Endothelial cell of umbilical vein (primary cell): ENCODE data around the gene OLFM2. TPM values are rescaled to one million over a fixed set of nuclear protein-coding genes. Genes with fewer than 3 reads are reported as not detected.

Experiments used
- BruUV-seq: library from RNA; stranded (reverse); fragments of 400-500 nt; replicated peaks from 2 replicates; lab custom pipeline; 2021; lab: Mats Ljungman, UMichigan
- CTCF ChIA-PET: fragments of 300-600, 350-600 bp; sonication (Branson Sonifier 250); formaldehyde crosslinking; loops from one replicate; lab custom pipeline; 2021; ENCODE audit warnings: antibody characterized with exemption, inconsistent platforms; lab: Charles Lee
- POLR2A ChIA-PET: fragments of 300-600, 350-600 bp; sonication (Branson Sonifier 250); formaldehyde crosslinking; loops from one replicate; lab custom pipeline; 2021; ENCODE audit warnings: antibody characterized with exemption, inconsistent platforms; lab: Charles Lee
- DNase-seq: peaks from one replicate; pipeline ENCODE4 v3.0.0-alpha.2; 2011; ENCODE audit warnings: low read depth, low spot score
- FAIRE-seq: peaks from 2 replicates; lab custom pipeline; 2011; peaks lifted over from hg19 to GRCh38; lab: Jason Lieb, UNC
- H2AFZ ChIP-seq: 2 replicates; pipeline ENCODE4 v1.6.0; 2012; ENCODE audit warnings: low read depth, low read length, control low read depth, inconsistent platforms
- H3K27ac ChIP-seq: 2 replicates; pipeline ENCODE4 v1.5.1; 2011; ENCODE audit warnings: low read depth, mild to moderate bottlenecking, control low read depth, low read length, moderate library complexity; ENCODE audit not compliant: insufficient read depth
- H3K27me3 ChIP-seq, 2 experiments: 2 replicates each; pipeline versions ENCODE4 v1.6.0 to v1.6.1; 2011; ENCODE audit warnings: low read length in 2 of 2, mixed read lengths in 1 of 2; ENCODE audit not compliant: control insufficient read depth in 2 of 2, insufficient read depth in 2 of 2
- H3K36me3 ChIP-seq, 2 experiments: 2 replicates in 1 of 2; 3 replicates in 1 of 2; pipeline ENCODE4 v1.5.1; 2011; ENCODE audit warnings: low read length in 2 of 2, mild to moderate bottlenecking in 1 of 2, moderate library complexity in 1 of 2; ENCODE audit not compliant: control insufficient read depth in 2 of 2, insufficient read depth in 2 of 2; ENCODE audit errors: extremely low read depth in 1 of 2
- H3K4me1 ChIP-seq: 3 replicates; pipeline ENCODE4 v1.5.1; 2011; ENCODE audit warnings: mild to moderate bottlenecking, low read length; ENCODE audit not compliant: control insufficient read depth, insufficient read depth; ENCODE audit errors: extremely low read depth
- H3K4me2 ChIP-seq: 2 replicates; pipeline ENCODE4 v1.6.1; 2011; ENCODE audit warnings: low read length, control low read depth, mixed read lengths; ENCODE audit not compliant: insufficient read depth
- H3K4me3 ChIP-seq, 3 experiments: fragments of 200-600 bp in 1 of 3; sonication (generic), shearing (Covaris generic) in 1 of 3; replicated peaks in 1 of 3; 2 replicates each; pipeline ENCODE4 v1.5.1; 2011 to 2016; ENCODE audit warnings: control low read depth in 3 of 3, low read length in 3 of 3, mild to moderate bottlenecking in 2 of 3, inconsistent platforms in 1 of 3, low read depth in 1 of 3, moderate library complexity in 1 of 3; ENCODE audit not compliant: insufficient read depth in 1 of 3
- H3K79me2 ChIP-seq: 2 replicates; pipeline ENCODE4 v1.6.0; 2012; ENCODE audit warnings: low read length, inconsistent platforms; ENCODE audit not compliant: control insufficient read depth, insufficient read depth
- H3K9ac ChIP-seq: replicated peaks from 2 replicates; pipeline ENCODE3; 2011; ENCODE audit warnings: low read length, control low read depth; ENCODE audit not compliant: insufficient read depth; ENCODE audit errors: extremely low read depth
- H3K9me1 ChIP-seq: replicated peaks from 3 replicates; pipeline ENCODE4 v1.6.0; 2011; ENCODE audit warnings: mild to moderate bottlenecking, low read length; ENCODE audit not compliant: control insufficient read depth, insufficient read depth; ENCODE audit errors: extremely low read depth
- H3K9me3 ChIP-seq: replicated peaks from 2 replicates; pipeline ENCODE4 v1.5.1; 2012; ENCODE audit warnings: low read length, inconsistent platforms; ENCODE audit not compliant: control insufficient read depth, insufficient read depth
- H4K20me1 ChIP-seq: replicated peaks from 2 replicates; pipeline ENCODE3; 2011; ENCODE audit warnings: mild to moderate bottlenecking, low read length; ENCODE audit not compliant: control insufficient read depth, insufficient read depth; ENCODE audit errors: extremely low read depth
- CTCF ChIP-seq, 2 donors: IDR thresholded peaks; 1 replicate in 1 of 2; 2 replicates in 1 of 2; pipeline ENCODE4 v1.5.1; 2011; ENCODE audit warnings: low read length in 2 of 2, mild to moderate bottlenecking in 2 of 2, moderate library complexity in 2 of 2, control low read depth in 1 of 2, inconsistent platforms in 1 of 2, low read depth in 1 of 2; ENCODE audit not compliant: insufficient read depth in 1 of 2; ENCODE audit errors: extremely low read depth in 1 of 2
- EZH2 ChIP-seq: IDR thresholded peaks from 2 replicates; pipeline ENCODE4 v1.6.1; 2012; ENCODE audit warnings: borderline replicate concordance, low read depth, mild to moderate bottlenecking, moderate library complexity, low read length, inconsistent platforms; ENCODE audit not compliant: severe bottlenecking
- FOS ChIP-seq: IDR thresholded peaks from 2 replicates; pipeline ENCODE4 v1.6.1; 2011; ENCODE audit warnings: mild to moderate bottlenecking, low read length, moderate library complexity, borderline replicate concordance; ENCODE audit not compliant: insufficient read depth
- GATA2 ChIP-seq: IDR thresholded peaks from 2 replicates; pipeline ENCODE4 v1.7.0; 2011; ENCODE audit warnings: low read depth, mild to moderate bottlenecking, moderate library complexity, mixed read lengths, low read length; ENCODE audit not compliant: insufficient read length, insufficient read depth
- JUN ChIP-seq: IDR thresholded peaks from 2 replicates; pipeline ENCODE4 v1.6.1; 2011; ENCODE audit warnings: borderline replicate concordance, low read depth; ENCODE audit not compliant: insufficient read length, insufficient read depth
- MAX ChIP-seq: IDR thresholded peaks from 2 replicates; pipeline ENCODE4 v1.6.1; 2011; ENCODE audit not compliant: insufficient read depth, insufficient read length
- MYC ChIP-seq: IDR thresholded peaks from one replicate; pipeline ENCODE4 v1.6.1; 2011; ENCODE audit warnings: mild to moderate bottlenecking, low read depth, low read length
- POLR2A ChIP-seq: IDR thresholded peaks from 2 replicates; pipeline ENCODE4 v1.6.1; 2012; ENCODE audit warnings: low read depth, mild to moderate bottlenecking, control low read depth, low read length
- POLR2AphosphoS5 ChIP-seq: IDR thresholded peaks from 2 replicates; pipeline ENCODE4 v1.6.1; 2012; ENCODE audit warnings: low read depth, mild to moderate bottlenecking, control low read depth, low read length, moderate library complexity; ENCODE audit not compliant: insufficient read depth
- dilution Hi-C: fragments of 300-500 bp; cut with MboI; formaldehyde crosslinking; loops from one replicate; pipeline ENCODE4 v1.15.0; 2019; ENCODE audit warnings: low sequenced_read_pairs; ENCODE audit not compliant: extremely low pct_ligation_motif_present
- intact Hi-C: fragments of 100-400 bp; cut with micrococcal nuclease; formaldehyde crosslinking; loops from one replicate; pipeline ENCODE4 v1.10.0; 2022
- polyA plus RNA-seq, 4 experiments: library from polyadenylated mRNA; depleted of rRNA in 3 of 4; stranded (reverse) in 3 of 4; unstranded in 1 of 4; fragments of >200 nt; gene quantifications; 2 replicates each; pipeline versions ENCODE4 v1.2.1 to v1.2.3, GENCODE V29; 2011 to 2012; ENCODE audit warnings: missing spikeins in 1 of 4
- total RNA-seq: library from RNA; stranded (reverse); gene quantifications from 2 replicates; pipeline ENCODE4 v1.2.3, GENCODE V29; 2021

The OLFM2 gene
- total and polyA plus RNA-seq, 2 donors (not counting 3 experiments of a cell fraction or from before 2014, with no cell fraction given): 0.91 to 1.9 TPM

GRCh38 chr19:9932835-9933234 is 3.5 kb downstream of the OLFM2 start:
- FAIRE-seq (no peak), DNase-seq (no peak)
- H3K79me2 ChIP-seq: no peaks in the 10 kb centered on the region
- no peaks in the 10 kb centered on the region for H4K20me1 ChIP-seq
- H3K9ac ChIP-seq: no peak overlapping the region
- no TSS peak for BruUV-seq
- H3K36me3 ChIP-seq: no peaks in the 10 kb centered on the region
- H3K4me1 ChIP-seq: no peaks in the 10 kb centered on the region
- no peaks in the 10 kb centered on the region for H3K9me1 ChIP-seq
- no peak overlapping the region for H2AFZ ChIP-seq
- peaks cover 18 to 19% of the 10 kb centered on the region in 2 experiments for H3K27me3 ChIP-seq
- no peaks in the 10 kb centered on the region for H3K9me3 ChIP-seq
- H3K4me2 ChIP-seq: no peak overlapping the region
- POLR2A ChIA-PET: no interaction called here
- dilution Hi-C loops (no loop called here), intact Hi-C loops (loop anchor here (5.0 kb wide), 1 partner anchor 454 kb away; no protein-coding TSS in a partner anchor)
- CTCF ChIA-PET: interaction anchor here (1.1 to 7.6 kb wide), 7 partner anchors 54 to 456 kb away, joined by 3 to 191 read pairs (median 6); partner anchors contain the start of gene MRPL4
- TF ChIP-seq CTCF (IDR thresholded peaks at IDR 0.05; ENCODE audit: extremely low read depth in 1 of 2, insufficient read depth in 1 of 2, low read depth in 1 of 2, low read length in 2 of 2) (no peak), EZH2 (no peak), POLR2A (no peak), JUN (no peak), MAX (no peak), MYC (no peak), FOS (no peak), GATA2 (no peak), POLR2AphosphoS5 (no peak)
- H3K27ac ChIP-seq: no peak overlapping the region
- H3K4me3 ChIP-seq: no peak overlapping the region
